GM12875 (cell line): ENCODE results near the gene ZFP36L2.

ENCODE experiments used
- H3K4me3 ChIP-seq: one replicate; pipeline ENCODE4 v1.5.1; 2011; ENCODE audit warnings: low read depth, low read length, control low read depth
- CTCF ChIP-seq: IDR thresholded peaks from 2 replicates; pipeline ENCODE4 v1.5.1; 2011; ENCODE audit warnings: low read depth, mild to moderate bottlenecking, control low read depth, inconsistent platforms, low read length, moderate library complexity, borderline replicate concordance; ENCODE audit not compliant: insufficient read depth

The ZFP36L2 gene

GRCh38 chr2:43227830-43228281, 1.4 kb upstream of the ZFP36L2 start:
- TF ChIP-seq CTCF, result no peak
- H3K4me3 ChIP-seq, result peak overlapping the region; percentile 55

- peak; percentile 21; the same call in 1 of the 2 replicates for TF ChIP-seq CTCF
- H3K4me3 ChIP-seq, result peak overlapping the region; percentile 55
Observed at GRCh38 chr2:43226955-43227829, 786 bp upstream of the ZFP36L2 start.

GRCh38 chr2:43225788-43226557, 433 bp downstream of the ZFP36L2 start:
- H3K4me3 ChIP-seq, result peak overlapping the region; percentile 54
- TF ChIP-seq CTCF, result no peak

- peak overlapping the region; percentile 54 for H3K4me3 ChIP-seq
- TF ChIP-seq CTCF, result no peak
Observed at GRCh38 chr2:43225093-43225787, 1.2 kb downstream of the ZFP36L2 start.

GRCh38 chr2:43224571-43225092, 1.8 kb downstream of the ZFP36L2 start:
- peak overlapping the region; percentile 54 for H3K4me3 ChIP-seq
- TF ChIP-seq CTCF, result no peak

- H3K4me3 ChIP-seq, result peak overlapping the region; percentile 54
- TF ChIP-seq CTCF, result peak; percentile 75
Observed at GRCh38 chr2:43224131-43224570, 2.3 kb downstream of the ZFP36L2 start.
